ENCODE measurements around the gene CCDC187. TPM values are rescaled to one million over a fixed set of nuclear protein-coding genes. Genes with fewer than 3 reads are reported as not detected.

CCDC187 gene
- total RNA-seq, 1 donor from 2014 or later: not detected

DNA sequence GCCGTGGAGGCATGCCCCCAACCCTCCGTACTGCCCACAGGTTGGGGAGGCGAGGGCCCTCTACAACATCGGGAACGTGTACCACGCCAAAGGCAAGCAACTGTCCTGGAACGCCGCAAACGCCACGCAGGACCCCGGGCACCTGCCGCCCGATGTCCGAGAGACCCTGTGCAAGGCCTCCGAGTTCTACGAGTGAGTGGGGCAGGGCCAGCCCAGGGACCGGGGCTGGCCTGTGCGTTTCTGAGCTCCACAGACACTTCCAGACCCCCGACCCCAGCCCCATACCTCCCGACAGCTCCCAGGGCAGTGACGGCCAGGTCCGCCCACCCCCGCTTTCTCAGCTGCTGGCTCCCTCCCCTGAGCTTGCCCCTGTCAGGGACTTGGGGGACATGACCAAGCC, 33.0 kb upstream of the CCDC187 start:
- intact Hi-C loops (cut with DNase I): no loop called here
- no peak overlapping the region for H3K4me3 ChIP-seq
- H3K4me1 ChIP-seq: peaks cover under 1% of the 10 kb centered on the region
- H3K36me3 ChIP-seq: peaks cover 0 to 7% of the 10 kb centered on the region in 2 donors
- H3K27ac ChIP-seq: no peak overlapping the region
- TF ChIP-seq, protein P1, sequence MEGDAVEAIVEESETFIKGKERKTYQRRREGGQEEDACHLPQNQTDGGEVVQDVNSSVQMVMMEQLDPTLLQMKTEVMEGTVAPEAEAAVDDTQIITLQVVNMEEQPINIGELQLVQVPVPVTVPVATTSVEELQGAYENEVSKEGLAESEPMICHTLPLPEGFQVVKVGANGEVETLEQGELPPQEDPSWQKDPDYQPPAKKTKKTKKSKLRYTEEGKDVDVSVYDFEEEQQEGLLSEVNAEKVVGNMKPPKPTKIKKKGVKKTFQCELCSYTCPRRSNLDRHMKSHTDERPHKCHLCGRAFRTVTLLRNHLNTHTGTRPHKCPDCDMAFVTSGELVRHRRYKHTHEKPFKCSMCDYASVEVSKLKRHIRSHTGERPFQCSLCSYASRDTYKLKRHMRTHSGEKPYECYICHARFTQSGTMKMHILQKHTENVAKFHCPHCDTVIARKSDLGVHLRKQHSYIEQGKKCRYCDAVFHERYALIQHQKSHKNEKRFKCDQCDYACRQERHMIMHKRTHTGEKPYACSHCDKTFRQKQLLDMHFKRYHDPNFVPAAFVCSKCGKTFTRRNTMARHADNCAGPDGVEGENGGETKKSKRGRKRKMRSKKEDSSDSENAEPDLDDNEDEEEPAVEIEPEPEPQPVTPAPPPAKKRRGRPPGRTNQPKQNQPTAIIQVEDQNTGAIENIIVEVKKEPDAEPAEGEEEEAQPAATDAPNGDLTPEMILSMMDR (IDR thresholded peaks at IDR 0.05): no peak
- TF ChIP-seq POLR2AphosphoS5 (IDR thresholded peaks at IDR 0.05; ENCODE audit: insufficient read depth in 1 of 2, low read depth in 1 of 2) (no peak), POLR2A (IDR thresholded peaks at IDR 0.05) (no peak)
- DNase-seq (ENCODE audit: extremely low spot score in 2 of 2): no peak
- no peaks in the 10 kb centered on the region for H3K9me3 ChIP-seq
- H3K27me3 ChIP-seq: no peaks in the 10 kb centered on the region

GRCh38 chr9:136336156-136336870, 32.4 kb upstream of the CCDC187 start:
- Histone ChIP-seq H3K9me3 (no peaks in the 10 kb centered on the region), H3K27me3 (no peaks in the 10 kb centered on the region), H3K27ac (no peak overlapping the region), H3K4me3 (no peak overlapping the region), H3K4me1 (no peaks in the 10 kb centered on the region), H3K36me3 (peaks cover 0 to 7% of the 10 kb centered on the region in 2 donors)
- TF ChIP-seq, protein P1 (IDR thresholded peaks at IDR 0.05): no peak
- TF ChIP-seq POLR2AphosphoS5 (IDR thresholded peaks at IDR 0.05; ENCODE audit: insufficient read depth in 1 of 2, low read depth in 1 of 2): no peak
- TF ChIP-seq POLR2A (IDR thresholded peaks at IDR 0.05): no peak
- no peak for DNase-seq (ENCODE audit: extremely low spot score in 2 of 2)
- intact Hi-C loops (cut with DNase I): no loop called here

GRCh38 chr9:136335296-136336155, 31.6 kb upstream of the CCDC187 start:
- Histone ChIP-seq H3K36me3 (peaks cover 0 to 7% of the 10 kb centered on the region in 2 donors), H3K4me1 (peaks cover 6% of the 10 kb centered on the region), H3K4me3 (no peak overlapping the region), H3K27me3 (no peaks in the 10 kb centered on the region), H3K9me3 (no peaks in the 10 kb centered on the region), H3K27ac (no peak overlapping the region)
- TF ChIP-seq POLR2AphosphoS5 (IDR thresholded peaks at IDR 0.05; ENCODE audit: insufficient read depth in 1 of 2, low read depth in 1 of 2) (no peak), POLR2A (IDR thresholded peaks at IDR 0.05) (no peak)
- TF ChIP-seq, protein P1 (IDR thresholded peaks at IDR 0.05): no peak
- intact Hi-C loops (cut with DNase I): no loop called here
- DNase-seq (ENCODE audit: extremely low spot score in 2 of 2): no peak

DNA sequence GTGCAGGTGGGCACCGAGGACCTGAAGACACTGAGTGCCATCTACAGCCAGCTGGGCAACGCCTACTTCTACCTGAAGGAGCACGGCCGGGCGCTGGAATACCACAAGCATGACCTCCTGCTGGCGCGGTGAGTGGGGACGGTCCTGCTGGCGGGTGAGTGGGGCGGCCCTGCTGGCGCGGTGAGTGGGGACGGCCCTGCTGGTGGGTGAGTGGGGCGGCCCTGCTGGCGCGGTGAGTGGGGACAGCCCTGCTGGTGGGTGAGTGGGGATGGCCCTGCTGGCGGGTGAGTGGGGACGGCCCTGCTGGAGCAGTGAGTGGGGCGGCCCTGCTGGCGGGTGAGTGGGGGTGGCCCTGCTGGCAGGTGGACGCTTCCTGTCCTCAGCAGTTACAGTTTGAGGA, 30.6 kb upstream of the CCDC187 start:
- H3K36me3 ChIP-seq: peaks cover 0 to 7% of the 10 kb centered on the region in 2 donors
- H3K27me3 ChIP-seq: no peaks in the 10 kb centered on the region
- TF ChIP-seq POLR2AphosphoS5 (IDR thresholded peaks at IDR 0.05; ENCODE audit: insufficient read depth in 1 of 2, low read depth in 1 of 2): no peak
- H3K4me1 ChIP-seq: peaks cover 16% of the 10 kb centered on the region
- no peak for DNase-seq (ENCODE audit: extremely low spot score in 2 of 2)
- intact Hi-C loops (cut with DNase I): no loop called here
- H3K9me3 ChIP-seq: no peaks in the 10 kb centered on the region
- H3K27ac ChIP-seq: no peak overlapping the region
- H3K4me3 ChIP-seq: no peak overlapping the region

GRCh38 chr9:136333486-136333885, 29.6 kb upstream of the CCDC187 start:
- Histone ChIP-seq H3K9me3 (no peaks in the 10 kb centered on the region), H3K4me3 (no peak overlapping the region), H3K27me3 (no peaks in the 10 kb centered on the region), H3K36me3 (peaks cover 0 to 7% of the 10 kb centered on the region in 2 donors), H3K4me1 (peaks cover 26% of the 10 kb centered on the region), H3K27ac (no peak overlapping the region)
- DNase-seq (ENCODE audit: extremely low spot score in 2 of 2): no peak
- TF ChIP-seq POLR2AphosphoS5 (IDR thresholded peaks at IDR 0.05; ENCODE audit: insufficient read depth in 1 of 2, low read depth in 1 of 2) (no peak), POLR2A (IDR thresholded peaks at IDR 0.05) (no peak)
- TF ChIP-seq, protein P1 (IDR thresholded peaks at IDR 0.05): no peak
- intact Hi-C loops (cut with DNase I): no loop called here
